Measurements from ENCODE around the gene PIH1D1.

DNA sequence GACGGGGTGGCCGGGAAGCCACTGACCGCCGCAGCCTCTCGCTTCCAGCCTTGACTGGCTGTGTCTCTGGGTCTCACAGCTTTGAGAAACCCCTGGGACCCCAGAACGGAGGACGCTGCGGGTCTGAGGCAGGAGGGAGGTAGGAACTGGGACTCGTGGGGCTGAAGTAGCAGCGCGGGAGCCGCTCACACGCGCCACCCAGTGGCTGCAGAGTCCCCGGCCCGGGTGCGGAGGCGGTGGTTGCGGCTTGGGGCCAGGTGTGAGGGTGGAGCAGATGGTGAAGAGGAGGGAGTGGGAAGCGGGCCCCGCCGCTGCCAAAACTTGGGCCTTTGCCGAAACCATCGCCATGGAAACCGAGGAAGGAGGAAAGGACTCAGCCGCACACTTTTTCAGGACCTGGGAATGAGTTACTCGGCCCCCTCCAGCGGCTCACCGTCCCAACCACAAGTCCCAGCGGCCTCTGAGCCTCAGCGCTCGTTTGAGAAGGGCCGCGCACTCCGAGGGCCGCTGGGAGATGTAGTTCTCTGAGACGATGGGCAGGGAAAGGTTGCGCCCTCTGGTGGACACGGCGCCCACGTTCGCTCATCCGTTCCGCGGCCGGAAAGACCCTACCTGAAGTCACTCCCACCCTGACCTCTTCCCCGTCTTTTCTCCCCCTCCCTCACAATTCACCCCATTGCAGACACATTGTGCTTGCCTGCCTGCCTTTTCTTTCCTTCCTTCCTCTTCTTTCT lies 8.1 kb downstream of the PIH1D1 start:
- TF ChIP-seq, protein P1, sequence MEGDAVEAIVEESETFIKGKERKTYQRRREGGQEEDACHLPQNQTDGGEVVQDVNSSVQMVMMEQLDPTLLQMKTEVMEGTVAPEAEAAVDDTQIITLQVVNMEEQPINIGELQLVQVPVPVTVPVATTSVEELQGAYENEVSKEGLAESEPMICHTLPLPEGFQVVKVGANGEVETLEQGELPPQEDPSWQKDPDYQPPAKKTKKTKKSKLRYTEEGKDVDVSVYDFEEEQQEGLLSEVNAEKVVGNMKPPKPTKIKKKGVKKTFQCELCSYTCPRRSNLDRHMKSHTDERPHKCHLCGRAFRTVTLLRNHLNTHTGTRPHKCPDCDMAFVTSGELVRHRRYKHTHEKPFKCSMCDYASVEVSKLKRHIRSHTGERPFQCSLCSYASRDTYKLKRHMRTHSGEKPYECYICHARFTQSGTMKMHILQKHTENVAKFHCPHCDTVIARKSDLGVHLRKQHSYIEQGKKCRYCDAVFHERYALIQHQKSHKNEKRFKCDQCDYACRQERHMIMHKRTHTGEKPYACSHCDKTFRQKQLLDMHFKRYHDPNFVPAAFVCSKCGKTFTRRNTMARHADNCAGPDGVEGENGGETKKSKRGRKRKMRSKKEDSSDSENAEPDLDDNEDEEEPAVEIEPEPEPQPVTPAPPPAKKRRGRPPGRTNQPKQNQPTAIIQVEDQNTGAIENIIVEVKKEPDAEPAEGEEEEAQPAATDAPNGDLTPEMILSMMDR (IDR thresholded peaks at IDR 0.05), result peak; percentile 74
- TF ChIP-seq EZH2phosphoT487 (IDR thresholded peaks at IDR 0.05), result no peak
- TF ChIP-seq EZH2 (IDR thresholded peaks at IDR 0.05), result no peak
